KMS-11 (cell line): Measurements from ENCODE around the gene GALNS.
A peak's percentile ranks its signal among the peaks of the same experiment; 100 is the strongest.

ENCODE experiments used
- H2AFZ ChIP-seq: fragments of 200-600 bp; sonication (generic); 2 replicates; pipeline ENCODE4 v1.6.1; 2016; ENCODE audit warnings: antibody characterized with exemption, mixed run types, low read depth
- H3K27ac ChIP-seq: fragments of 200-600 bp; sonication (generic); 2 replicates; pipeline ENCODE4 v1.6.1; 2016; ENCODE audit warnings: mild to moderate bottlenecking, mixed run types
- H3K27me3 ChIP-seq: fragments of 200-600 bp; sonication (generic); 2 replicates; pipeline ENCODE4 v1.6.1; 2017; ENCODE audit warnings: mild to moderate bottlenecking, low read depth, mixed run types, moderate library complexity; ENCODE audit not compliant: insufficient read depth
- H3K36me3 ChIP-seq: fragments of 200-600 bp; sonication (generic); 2 replicates; pipeline ENCODE4 v1.6.1; 2017; ENCODE audit warnings: mild to moderate bottlenecking, mixed run types; ENCODE audit not compliant: insufficient read depth
- H3K4me1 ChIP-seq: fragments of 200-600 bp; sonication (generic); 2 replicates; pipeline ENCODE4 v1.6.1; 2016; ENCODE audit warnings: mild to moderate bottlenecking, low read depth, mixed run types; ENCODE audit not compliant: poor library complexity, severe bottlenecking
- H3K4me2 ChIP-seq: fragments of 200-600 bp; sonication (generic); 2 replicates; pipeline ENCODE4 v1.7.0; 2016; ENCODE audit warnings: mild to moderate bottlenecking, mixed run types
- H3K4me3 ChIP-seq: fragments of 200-600 bp; sonication (generic); IDR thresholded peaks from 2 replicates; pipeline ENCODE4 v1.6.1; 2017; ENCODE audit warnings: low read depth, low read length, mixed read lengths; ENCODE audit not compliant: insufficient read depth
- H3K79me2 ChIP-seq: fragments of 200-600 bp; sonication (generic); 2 replicates; pipeline ENCODE4 v1.6.1; 2016; ENCODE audit warnings: low read depth, mixed run types; ENCODE audit not compliant: insufficient read depth
- H3K9ac ChIP-seq: fragments of 200-600 bp; sonication (generic); 2 replicates; pipeline ENCODE4 v1.6.1; 2016; ENCODE audit warnings: mild to moderate bottlenecking, mixed run types
- H4K20me1 ChIP-seq: fragments of 200-600 bp; sonication (generic); 2 replicates; pipeline ENCODE4 v1.6.1; 2016; ENCODE audit warnings: mild to moderate bottlenecking, mixed run types; ENCODE audit not compliant: insufficient read depth
- TF ChIP-seq, protein P1 (sequence below): fragments of 200-600 bp; sonication (generic); conservative IDR thresholded peaks from 2 replicates; pipeline ENCODE4 v1.6.1; 2017; ENCODE audit warnings: low read depth, mild to moderate bottlenecking, antibody characterized with exemption, low read length, moderate library complexity, mixed read lengths

Gene GALNS

DNA sequence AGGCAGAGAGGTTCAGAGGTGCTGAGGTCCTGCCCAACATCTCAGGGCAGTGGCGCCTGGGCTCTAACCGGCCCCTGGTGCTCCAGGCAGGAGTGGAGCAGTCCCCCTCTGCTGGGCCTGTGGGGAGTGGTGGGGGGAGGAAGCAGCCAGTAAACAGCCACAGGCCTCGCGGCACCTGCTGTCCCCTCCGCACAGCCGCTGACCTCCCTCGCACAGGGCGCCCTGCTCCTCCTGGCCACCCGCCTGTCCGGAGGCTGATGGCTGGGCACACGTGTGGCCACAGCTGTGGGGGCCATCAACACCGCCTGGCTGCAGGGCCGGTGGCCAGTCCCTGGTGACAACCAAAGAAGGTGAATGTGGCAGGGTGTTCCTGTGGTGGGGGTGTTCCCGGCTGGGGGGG, 46.5 kb upstream of the GALNS start:
- Histone ChIP-seq H3K27me3 (peaks cover 42% of the 10 kb centered on the region), H3K79me2 (no peaks in the 10 kb centered on the region), H3K27ac (no peak overlapping the region), H2AFZ (no peak overlapping the region), H3K4me3 (no peak overlapping the region), H3K9ac (no peak overlapping the region), H4K20me1 (no peaks in the 10 kb centered on the region), H3K4me1 (peaks cover 11% of the 10 kb centered on the region), H3K36me3 (no peaks in the 10 kb centered on the region), H3K4me2 (no peak overlapping the region)
- TF ChIP-seq, protein P1, sequence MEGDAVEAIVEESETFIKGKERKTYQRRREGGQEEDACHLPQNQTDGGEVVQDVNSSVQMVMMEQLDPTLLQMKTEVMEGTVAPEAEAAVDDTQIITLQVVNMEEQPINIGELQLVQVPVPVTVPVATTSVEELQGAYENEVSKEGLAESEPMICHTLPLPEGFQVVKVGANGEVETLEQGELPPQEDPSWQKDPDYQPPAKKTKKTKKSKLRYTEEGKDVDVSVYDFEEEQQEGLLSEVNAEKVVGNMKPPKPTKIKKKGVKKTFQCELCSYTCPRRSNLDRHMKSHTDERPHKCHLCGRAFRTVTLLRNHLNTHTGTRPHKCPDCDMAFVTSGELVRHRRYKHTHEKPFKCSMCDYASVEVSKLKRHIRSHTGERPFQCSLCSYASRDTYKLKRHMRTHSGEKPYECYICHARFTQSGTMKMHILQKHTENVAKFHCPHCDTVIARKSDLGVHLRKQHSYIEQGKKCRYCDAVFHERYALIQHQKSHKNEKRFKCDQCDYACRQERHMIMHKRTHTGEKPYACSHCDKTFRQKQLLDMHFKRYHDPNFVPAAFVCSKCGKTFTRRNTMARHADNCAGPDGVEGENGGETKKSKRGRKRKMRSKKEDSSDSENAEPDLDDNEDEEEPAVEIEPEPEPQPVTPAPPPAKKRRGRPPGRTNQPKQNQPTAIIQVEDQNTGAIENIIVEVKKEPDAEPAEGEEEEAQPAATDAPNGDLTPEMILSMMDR, result no peak

DNA sequence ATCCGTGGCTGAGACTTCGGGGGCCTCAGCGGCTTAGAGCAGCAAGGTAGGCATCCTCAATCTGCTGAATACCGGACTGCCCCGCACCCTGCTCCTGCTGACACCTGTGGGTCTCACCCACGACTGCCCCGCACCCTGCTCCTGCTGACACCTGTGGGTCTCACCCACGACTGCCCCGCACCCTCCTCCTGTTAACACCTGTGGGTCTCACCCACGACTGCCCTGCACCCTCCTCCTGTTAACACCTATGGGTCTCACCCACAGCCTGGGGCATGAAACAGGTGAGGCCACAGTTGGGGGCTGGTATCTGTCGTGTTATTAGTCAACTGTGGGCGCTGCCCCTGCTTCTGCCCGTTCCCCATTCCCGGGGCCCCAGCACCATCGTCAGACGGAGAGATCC, 46.0 kb upstream of the GALNS start:
- Histone ChIP-seq H3K27me3 (peaks cover 42% of the 10 kb centered on the region), H3K79me2 (no peaks in the 10 kb centered on the region), H3K4me3 (no peak overlapping the region), H3K4me2 (no peak overlapping the region), H3K4me1 (peaks cover 11% of the 10 kb centered on the region), H2AFZ (no peak overlapping the region), H4K20me1 (no peaks in the 10 kb centered on the region), H3K27ac (no peak overlapping the region), H3K9ac (no peak overlapping the region), H3K36me3 (no peaks in the 10 kb centered on the region)
- TF ChIP-seq, protein P1, result no peak

- H2AFZ ChIP-seq, result peak overlapping the region; percentile 16; the same call in 1 of the 2 replicates
- TF ChIP-seq, protein P1, result no peak
- no peaks in the 10 kb centered on the region for H3K79me2 ChIP-seq
- no peak overlapping the region for H3K4me3 ChIP-seq
- H3K36me3 ChIP-seq, result no peaks in the 10 kb centered on the region
- peaks cover 46% of the 10 kb centered on the region for H3K27me3 ChIP-seq
- no peak overlapping the region for H3K9ac ChIP-seq
- peaks cover 11% of the 10 kb centered on the region for H3K4me1 ChIP-seq
- H3K4me2 ChIP-seq, result 0 out of 2 replicates have a peak overlapping the region, but pooled peaks have one; percentile 12
- H4K20me1 ChIP-seq, result no peaks in the 10 kb centered on the region
- no peak overlapping the region for H3K27ac ChIP-seq
Measured at GRCh38 chr16:88901718-88902337, 45.1 kb upstream of the GALNS start.

DNA sequence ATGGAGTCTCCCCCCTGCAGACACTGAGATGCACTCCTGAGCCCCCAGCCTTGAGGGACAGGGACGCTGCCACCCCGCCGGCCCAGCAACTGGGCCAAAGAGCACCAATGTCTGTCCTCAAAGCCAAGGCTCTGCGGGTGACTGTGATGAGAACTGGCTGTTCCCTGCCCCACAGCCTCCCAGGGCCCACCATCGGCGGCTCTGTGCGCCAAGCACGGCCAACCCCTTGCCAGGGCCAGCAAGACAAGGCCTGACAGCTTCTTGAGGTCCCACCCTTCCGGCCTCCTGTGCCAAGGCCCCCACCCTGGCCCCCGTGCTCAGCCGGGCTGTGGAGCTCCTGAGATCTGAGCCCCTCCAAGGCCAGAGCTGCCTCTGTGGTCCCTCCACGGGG, 43.9 kb upstream of the GALNS start:
- Histone ChIP-seq H3K36me3 (no peaks in the 10 kb centered on the region), H3K4me1 (peaks cover 11% of the 10 kb centered on the region), H3K4me2 (no peak overlapping the region), H3K27me3 (peaks cover 47% of the 10 kb centered on the region), H4K20me1 (no peaks in the 10 kb centered on the region), H3K9ac (no peak overlapping the region), H2AFZ (no peak overlapping the region), H3K4me3 (no peak overlapping the region), H3K27ac (no peak overlapping the region), H3K79me2 (no peaks in the 10 kb centered on the region)
- TF ChIP-seq, protein P1, result no peak
